Coronary artery (tissue), 2 donors: Measurements from ENCODE around the gene NUP93.

Experiments
- DNase-seq: peaks from one replicate; pipeline ENCODE4 v3.0.0-alpha.2; 2017; ENCODE audit warnings: low spot score
- H3K27ac ChIP-seq, 2 donors: fragments of 200-600 bp; sonication (generic); one replicate each; pipeline ENCODE4 v1.5.1; 2016 to 2019
- H3K4me3 ChIP-seq: fragments of 200-600 bp; sonication (generic); 2 replicates; pipeline ENCODE4 v1.5.1; 2016; ENCODE audit warnings: mild to moderate bottlenecking, moderate library complexity
- CTCF ChIP-seq: fragments of 200-600 bp; sonication (generic); IDR thresholded peaks from one replicate; pipeline ENCODE4 v1.5.1; 2019; ENCODE audit warnings: antibody characterized with exemption

NUP93 gene

GRCh38 chr16:56684926-56685590 is 44.9 kb upstream of the NUP93 start:
- peak overlapping the region; percentile 74 to 83 for H3K27ac ChIP-seq
- H3K4me3 ChIP-seq = peak overlapping the region; percentile 77
- TF ChIP-seq CTCF = no peak
- no peak for DNase-seq

GRCh38 chr16:56686758-56687157 is 43.2 kb upstream of the NUP93 start:
- H3K27ac ChIP-seq = no peak overlapping the region
- no peak overlapping the region for H3K4me3 ChIP-seq
- TF ChIP-seq CTCF = no peak
- DNase-seq = no peak

- DNase-seq = no peak
Observed at GRCh38 chr16:56688762-56689161, 41.2 kb upstream of the NUP93 start.

GRCh38 chr16:56689171-56689570 is 40.8 kb upstream of the NUP93 start:
- no peak for DNase-seq
- H3K27ac ChIP-seq = no peak overlapping the region
- H3K4me3 ChIP-seq = no peak overlapping the region
- TF ChIP-seq CTCF = no peak

More at GRCh38 chr16:56688762-56689161, 41.2 kb upstream of the NUP93 start:
- no peak overlapping the region for H3K4me3 ChIP-seq
- no peak overlapping the region for H3K27ac ChIP-seq
- TF ChIP-seq CTCF = no peak

- no peak overlapping the region for H3K4me3 ChIP-seq
- H3K27ac ChIP-seq = no peak overlapping the region
- TF ChIP-seq CTCF = no peak
- DNase-seq = no peak
Observed at GRCh38 chr16:56690420-56691122, 39.4 kb upstream of the NUP93 start.

- no peak for DNase-seq
- TF ChIP-seq CTCF = no peak
- Histone ChIP-seq H3K27ac (no peak overlapping the region), H3K4me3 (no peak overlapping the region)
Observed at GRCh38 chr16:56691885-56692284, 38.0 kb upstream of the NUP93 start.

- Histone ChIP-seq H3K27ac (no peak overlapping the region), H3K4me3 (no peak overlapping the region)
- no peak for TF ChIP-seq CTCF
- no peak for DNase-seq
Observed at GRCh38 chr16:56695246-56695645, 34.7 kb upstream of the NUP93 start.
